RPMI8226 (cell line): ENCODE data around the gene ASIC1.

Experiments
- DNase-seq: peaks from one replicate; pipeline ENCODE4 v3.0.0-alpha.2; 2015

Gene ASIC1

DNA sequence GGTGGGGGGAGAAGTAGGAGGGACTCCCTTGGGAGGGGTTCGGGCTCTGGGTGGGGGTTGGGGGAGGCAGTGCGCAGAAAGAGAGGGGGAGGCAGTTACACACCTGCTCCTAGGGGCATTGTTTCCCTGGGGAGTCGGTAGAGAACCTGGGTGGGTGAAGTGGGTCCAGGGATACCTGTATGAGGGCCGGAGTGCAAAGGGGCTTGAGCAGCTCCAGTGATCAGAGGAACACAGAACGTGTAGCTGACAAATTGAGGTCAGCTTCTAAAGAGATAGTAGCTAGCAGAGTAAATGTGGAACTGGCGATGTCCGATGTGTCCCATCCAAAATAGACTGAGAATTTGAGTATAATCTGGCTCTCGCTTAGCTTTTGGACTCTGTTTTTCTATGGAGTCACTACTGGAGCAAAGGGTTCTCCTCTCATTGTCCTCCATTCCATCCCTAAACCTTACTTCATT is 28.2 kb downstream of the ASIC1 start:
- DNase-seq, result no peak

DNA sequence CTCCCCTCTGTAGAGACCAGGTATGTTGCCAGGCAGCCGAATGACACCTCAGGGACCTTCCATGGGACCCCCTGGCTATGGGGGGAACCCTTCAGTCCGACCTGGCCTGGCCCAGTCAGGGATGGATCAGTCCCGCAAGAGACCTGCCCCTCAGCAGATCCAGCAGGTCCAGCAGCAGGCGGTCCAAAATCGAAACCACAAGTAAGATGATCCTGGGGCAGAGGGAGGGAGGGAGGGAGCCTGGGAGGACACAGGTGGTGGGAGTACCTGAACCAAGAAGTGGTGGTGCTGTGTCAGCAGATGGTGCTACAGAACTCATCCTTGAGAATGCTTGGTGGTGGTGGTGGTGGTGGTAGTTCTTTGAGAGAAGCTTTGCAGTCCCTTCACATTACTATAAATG is 28.8 kb downstream of the ASIC1 start:
- peak; percentile 87 for DNase-seq

DNA sequence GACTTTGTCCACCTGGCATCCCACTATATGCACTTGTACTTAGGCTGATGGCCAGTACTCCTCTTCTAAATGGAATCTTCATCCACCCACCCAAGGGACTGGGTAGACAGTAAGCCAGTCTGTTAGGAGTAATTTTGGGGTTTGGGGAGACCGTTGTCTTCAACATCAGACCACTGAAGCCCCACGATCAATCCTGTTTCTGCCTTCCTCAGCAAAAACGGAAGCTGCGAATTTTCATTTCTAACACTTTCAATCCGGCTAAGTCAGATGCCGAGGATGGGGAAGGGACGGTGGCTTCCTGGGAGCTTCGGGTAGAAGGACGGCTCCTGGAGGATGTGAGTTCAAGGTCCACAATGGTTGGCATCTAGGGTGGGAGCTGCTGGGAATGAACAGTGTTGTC is 29.8 kb downstream of the ASIC1 start:
- no peak for DNase-seq

DNA sequence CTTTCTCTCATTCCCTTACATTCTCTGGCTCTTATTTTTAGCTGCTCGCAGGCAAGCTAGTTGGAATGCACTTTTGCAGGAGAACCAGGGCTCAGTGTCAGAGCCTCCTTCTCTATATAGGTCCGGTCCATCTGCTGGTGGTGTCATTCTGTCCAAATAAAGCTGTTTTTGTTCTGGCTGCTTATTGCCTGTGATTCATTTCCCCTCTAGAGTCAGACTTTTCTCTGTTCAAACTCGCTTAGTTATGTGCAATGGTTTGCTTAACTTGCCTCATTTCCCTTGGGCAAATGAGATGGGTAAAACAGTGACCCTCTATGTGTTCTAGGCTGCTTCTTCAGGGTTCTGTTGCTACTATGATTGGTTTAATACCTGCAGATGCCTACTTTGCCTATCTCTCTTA is 30.6 kb downstream of the ASIC1 start:
- no peak for DNase-seq

DNA sequence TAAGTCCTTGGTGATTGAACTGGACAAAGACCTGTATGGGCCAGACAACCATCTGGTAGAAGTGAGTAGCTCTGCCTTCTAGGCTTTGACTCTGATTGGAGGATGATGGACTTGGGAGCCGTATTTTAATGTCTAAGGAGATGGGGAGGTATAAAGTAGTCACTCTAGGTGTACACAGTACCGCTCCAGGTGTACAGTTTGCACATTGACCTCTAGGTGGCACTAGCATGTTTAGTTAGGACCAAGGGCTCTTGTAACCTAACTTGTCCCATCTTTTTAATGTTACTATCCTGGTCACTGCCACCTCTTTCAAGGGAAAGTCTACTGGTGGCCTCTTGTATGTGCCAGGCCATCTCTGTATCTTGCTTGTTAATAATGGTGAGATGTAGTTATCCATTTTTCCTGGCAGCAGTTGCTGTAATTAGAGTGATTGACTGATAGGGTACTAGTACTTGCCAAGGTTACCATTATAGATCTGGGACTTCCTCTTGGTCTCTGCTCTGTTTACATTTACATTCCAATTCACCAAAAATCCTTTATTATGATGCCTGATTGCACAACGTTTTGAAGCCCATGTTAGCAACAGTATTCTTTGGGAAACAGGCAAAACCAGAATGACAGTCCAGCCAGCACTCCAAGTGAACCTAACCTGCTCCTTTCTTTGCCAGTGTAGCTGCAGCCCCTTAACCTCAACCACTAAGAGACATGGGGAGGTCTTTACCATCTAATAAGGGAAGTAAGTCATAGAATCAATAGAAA is 31.4 kb downstream of the ASIC1 start:
- peak; percentile 80 for DNase-seq

DNA sequence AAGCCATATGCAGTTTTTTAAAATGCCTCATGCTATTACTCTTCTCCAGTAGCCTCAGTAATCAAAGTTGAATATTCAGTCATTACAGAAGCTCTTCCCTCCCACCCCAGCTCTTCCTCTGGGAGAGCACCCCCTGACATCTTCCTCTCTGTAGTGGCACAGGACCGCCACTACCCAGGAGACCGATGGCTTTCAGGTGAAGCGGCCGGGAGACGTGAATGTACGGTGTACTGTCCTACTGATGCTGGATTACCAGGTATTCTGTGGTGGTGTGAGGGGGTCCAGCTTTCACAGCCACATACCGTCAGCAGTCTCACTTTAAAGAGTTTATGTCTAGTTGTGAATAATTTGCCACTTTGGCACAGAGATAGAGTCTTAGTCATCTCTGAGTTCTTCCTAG is 32.3 kb downstream of the ASIC1 start:
- DNase-seq, result no peak

DNA sequence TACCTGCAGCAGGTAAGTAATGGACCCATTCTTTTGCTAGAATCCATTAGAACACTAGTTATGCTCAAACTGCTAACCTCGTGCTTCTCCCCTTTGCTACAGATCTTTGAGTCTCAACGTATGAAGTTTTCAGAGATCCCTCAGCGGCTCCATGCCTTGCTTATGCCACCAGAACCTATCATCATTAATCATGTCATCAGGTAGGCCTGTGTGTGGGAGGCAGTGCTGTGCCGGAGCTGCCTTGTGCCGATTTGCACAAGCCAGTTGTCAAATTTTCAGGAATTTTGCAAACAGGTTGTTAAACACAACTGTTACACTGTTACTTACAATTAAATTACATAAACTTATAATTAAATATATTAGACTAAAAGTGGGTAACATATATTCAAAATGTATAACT is 33.0 kb downstream of the ASIC1 start:
- no peak for DNase-seq

DNA sequence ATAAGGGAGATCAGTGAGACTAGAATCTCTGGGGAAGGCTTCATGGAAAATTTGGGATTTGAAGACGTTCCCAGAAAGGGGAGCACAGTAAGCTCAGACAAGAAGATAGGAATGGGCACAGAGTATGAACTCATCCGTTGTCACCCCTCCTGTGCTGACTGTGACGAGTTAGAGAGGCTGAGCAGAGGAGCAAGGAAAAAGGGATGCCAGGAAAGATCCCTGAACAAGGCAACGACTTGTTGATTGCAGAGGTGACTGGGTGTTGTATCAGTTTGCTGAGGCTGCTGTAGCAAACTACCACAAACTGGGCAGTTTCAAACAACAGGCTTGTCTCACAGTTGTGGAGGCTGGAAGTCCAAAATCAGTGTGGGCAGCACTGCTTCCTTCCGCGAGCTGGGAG is 40.6 kb downstream of the ASIC1 start:
- DNase-seq, result no peak

DNA sequence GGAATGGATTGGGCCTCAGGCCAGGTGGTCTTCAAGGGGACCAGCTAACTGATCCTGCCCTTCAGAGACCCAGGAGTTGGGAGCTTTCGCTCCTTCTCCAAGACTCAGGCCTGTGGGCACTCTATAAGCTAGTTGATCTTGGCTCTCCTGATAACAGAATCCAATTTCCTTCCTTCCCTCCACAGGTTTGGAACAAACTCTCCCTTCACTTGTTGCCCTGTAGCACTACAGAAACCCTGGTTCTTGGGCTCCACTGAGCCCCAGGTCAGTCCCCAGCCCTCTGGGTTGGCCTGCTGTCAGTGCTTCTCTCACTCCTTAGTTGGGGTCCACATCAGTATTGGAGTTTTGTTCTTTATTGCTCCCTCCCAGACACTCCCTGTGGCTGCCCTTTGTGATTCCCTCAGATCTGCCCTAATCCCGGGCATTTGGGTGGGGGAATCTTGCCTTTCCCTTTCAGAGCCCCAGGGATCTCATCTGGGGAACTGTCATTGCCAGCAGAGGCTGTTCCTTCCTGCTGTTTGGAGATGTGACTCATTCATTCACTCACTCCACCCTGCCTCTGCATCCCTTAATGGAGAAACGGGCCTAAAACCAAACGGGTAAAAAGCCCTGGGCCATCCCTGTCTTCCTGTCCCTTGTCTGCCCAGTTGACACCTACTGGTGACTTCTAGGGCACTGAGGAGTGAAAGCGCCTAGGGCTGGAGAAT is 42.1 kb downstream of the ASIC1 start:
- DNase-seq, result no peak

DNA sequence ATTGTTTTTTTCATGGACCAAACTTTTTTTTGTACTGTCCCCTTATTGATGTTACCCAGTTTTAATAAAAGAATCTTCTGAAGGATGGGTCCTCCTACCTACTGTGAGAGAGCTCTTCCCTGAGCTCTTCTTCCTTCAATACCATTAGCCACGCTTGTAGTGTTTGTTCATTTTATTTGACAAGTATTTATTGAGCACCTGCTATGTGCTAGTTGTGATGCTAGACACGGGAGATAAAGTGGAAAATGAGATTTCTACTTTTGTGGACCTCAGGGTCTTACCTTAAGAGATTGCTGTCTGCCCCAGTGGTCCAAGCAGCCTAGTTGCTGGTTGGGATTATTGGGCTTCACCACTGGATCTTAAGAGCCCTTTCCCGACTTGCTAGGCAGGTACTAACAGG is 43.2 kb downstream of the ASIC1 start:
- DNase-seq, result no peak

DNA sequence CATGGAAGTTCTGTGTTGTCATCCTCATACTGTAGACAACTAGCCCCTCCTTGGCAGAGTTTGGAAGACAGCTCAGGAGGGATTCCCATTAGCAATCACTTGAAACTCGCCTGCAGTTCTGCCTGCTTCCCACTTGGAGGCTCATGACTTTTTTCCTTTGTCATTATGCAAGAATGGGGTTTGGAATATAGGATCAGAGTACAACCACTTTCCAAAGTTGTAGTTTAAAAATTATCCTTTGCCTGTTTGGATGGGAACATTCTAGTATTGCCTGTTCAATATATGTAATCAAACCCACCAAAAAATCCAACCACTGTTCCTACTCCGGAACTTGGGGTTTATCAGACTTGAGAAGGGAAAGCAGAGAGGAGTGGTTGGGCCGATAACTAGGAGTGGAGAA is 44.3 kb downstream of the ASIC1 start:
- no peak for DNase-seq

DNA sequence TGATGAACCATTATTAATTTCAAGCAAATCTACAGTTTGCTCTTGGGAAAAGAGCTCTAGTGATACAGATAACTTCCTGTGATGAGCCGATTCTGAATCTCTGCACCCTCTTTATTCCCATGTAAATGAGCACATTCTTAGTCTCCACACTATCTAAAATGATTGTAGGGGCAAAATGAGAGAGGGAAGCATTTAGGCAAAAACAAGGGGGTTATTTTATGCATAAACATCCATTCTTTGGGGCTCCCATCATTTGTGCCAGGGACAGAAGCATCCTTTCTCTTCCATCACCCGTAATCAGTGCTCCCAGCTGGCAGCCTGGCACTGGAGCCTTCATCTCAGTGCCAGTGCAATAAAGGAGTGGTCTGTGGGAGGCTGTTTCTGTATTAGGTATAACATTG is 44.7 kb downstream of the ASIC1 start:
- DNase-seq, result no peak

DNA sequence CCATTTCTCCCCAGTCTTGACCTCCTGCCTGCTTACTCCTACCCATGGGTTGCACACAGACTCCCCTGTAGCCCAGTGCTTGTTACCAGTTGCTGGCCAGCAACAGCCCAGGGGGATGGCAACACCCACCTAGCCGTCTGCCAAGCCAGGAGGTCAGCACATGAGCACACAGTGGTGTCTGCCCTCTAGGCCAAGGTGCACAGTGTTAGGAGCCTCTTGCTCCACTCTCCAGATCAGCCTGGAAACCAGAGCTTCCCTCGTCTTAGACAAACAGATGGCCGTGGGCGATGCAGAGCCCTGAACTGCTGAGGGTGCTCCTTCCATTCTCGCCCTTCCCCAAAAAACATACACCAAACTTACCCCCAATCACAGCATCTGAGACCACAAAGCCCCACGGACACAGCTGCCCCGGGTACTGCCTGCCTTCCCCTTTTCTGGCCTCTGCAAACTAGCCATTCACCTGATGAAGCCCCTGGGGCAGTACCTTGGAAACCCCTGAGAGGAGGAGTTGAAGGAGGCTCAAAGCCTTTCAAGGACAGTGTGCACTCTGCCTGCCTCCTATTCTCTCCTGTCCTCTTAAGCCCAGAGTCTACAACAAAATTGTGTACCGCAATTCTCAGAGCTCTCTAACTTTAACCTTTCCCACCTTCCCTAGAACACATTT is 45.4 kb downstream of the ASIC1 start:
- DNase-seq, result no peak

DNA sequence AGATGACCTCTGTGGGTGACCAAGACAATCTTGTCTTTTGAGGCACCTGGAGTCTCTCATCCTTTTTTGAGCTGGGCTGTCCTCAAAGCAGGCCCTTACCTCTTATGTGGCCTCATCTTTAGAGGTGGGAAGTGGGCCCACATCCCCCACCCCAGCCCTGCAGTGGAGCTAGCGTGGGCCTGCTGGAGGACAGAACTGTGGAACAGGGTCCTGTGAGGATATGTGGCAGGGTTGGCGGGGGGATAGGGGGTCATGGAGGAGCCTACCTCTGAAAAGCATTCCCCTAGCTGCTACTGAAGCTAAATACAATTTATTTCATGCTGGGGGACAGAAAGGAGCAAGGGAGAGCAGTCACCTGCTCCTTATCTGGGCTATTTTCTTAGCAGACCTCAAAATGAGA is 46.0 kb downstream of the ASIC1 start:
- DNase-seq, result no peak

DNA sequence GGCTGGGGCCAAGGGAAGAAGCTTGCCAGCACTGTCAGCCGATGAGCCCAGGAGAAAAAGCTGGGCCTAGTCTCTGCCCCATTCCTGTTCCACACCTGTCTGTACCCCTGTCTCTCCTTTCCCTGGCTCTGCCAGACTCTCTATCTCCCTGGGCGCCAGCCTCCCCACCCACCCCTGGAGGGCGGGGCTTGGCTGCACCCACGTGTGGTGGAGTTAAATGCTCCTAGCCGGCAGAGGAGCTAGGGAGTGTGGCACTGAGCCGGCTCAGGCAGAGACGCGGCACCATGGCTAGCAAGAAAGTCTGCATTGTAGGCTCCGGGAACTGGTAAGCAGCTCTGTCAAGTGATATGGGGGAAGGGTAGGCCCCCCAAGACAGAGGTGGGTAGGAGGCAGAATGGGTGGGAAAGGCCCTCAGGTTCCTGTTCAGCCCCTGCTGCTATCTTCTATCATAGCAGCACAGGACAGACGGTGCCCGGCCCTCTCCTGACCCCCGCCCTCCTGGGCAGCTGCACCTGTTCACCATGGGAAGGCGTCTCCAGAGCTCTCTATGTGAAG is 46.4 kb downstream of the ASIC1 start, which contains the start of gene GPD1:
GPD1 (plus strand) TSS at position 242 of the 555 bp plus-strand sequence; CDS start at position 285, 43 bp downstream.
- peak; percentile 92 for DNase-seq

DNA sequence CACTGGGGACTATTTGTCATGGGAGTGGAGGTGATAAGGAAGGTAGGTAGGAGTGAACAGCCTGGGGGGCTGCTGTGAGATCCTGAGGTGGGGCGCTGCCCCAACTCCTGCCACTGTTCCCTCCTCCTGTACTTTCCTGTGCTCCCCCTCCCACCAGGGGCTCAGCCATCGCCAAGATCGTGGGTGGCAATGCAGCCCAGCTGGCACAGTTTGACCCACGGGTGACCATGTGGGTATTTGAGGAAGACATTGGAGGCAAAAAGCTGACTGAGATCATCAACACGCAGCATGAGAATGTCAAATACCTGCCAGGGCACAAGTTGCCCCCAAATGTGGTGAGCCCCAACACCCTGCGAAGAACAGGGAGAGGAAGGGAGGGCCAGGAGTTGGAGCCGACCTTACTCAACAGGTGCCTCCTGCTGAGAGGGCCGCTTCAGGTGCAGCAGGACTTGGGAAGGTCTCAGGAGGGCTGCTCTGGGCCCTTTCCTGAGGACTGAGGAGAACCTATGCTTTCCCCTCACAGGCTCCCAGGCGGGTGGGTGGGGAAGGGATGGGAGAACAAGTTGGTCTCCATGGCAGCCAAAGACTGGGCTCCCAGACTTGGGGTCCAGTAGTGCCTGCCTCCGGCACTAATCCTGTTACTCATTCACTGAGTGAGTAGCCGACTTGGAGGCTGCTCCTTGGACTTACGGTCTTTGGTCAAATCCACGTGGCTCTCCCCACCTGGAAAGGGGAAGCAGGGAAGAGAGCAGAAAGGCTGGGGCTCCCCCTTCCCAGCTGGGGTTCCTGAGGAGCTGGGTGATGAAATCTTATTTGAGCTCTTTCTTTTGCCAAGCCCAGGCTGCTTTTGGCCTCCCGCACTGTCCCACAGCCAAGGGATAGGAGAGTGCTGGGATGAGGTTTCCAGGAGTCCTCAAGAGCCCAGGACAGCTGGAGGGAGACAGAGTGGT is 47.3 kb downstream of the ASIC1 start:
- DNase-seq, result no peak

DNA sequence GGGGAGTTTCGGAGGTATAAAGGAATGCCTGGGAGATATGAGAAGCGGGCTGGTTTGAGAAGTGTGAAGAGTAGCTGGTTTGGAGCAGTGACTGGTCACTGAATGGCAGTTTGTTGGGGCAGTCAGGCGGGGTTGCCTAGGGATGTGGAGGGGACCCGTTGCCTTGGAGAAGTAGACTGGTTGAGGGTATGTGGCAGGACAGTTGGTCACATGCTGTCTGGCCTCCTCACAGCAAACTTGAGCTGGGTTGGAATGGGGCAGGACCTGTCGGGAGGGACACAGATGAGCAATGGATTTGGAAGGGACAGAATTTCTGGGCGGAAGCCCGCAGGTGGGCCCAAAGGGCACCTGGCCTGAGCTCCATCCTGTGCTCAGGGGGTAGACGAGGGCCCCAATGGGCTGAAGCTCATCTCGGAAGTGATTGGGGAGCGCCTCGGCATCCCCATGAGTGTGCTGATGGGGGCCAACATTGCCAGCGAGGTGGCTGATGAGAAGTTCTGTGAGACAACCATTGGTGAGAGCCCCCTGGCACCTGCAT is 48.6 kb downstream of the ASIC1 start:
- no peak for DNase-seq

DNA sequence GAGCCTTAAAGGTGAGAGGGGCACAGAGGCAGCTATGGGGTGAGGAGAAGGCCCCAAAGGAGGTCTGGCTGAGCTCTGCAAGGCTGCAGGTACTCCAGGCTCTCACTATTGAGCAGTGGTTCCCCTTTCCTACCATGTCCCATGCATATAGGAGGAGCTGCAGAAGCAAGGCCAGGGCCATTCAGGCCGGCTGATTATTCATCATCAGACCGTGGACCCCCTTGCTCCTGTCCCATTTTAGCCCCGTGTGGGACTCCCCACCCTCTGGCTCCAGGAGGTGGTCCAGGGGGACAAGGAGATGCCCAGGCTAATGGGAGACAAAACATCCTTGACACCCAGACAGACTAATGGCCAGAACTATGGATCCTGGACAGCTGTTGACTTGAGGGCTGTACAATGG is 49.5 kb downstream of the ASIC1 start:
- DNase-seq, result no peak

DNA sequence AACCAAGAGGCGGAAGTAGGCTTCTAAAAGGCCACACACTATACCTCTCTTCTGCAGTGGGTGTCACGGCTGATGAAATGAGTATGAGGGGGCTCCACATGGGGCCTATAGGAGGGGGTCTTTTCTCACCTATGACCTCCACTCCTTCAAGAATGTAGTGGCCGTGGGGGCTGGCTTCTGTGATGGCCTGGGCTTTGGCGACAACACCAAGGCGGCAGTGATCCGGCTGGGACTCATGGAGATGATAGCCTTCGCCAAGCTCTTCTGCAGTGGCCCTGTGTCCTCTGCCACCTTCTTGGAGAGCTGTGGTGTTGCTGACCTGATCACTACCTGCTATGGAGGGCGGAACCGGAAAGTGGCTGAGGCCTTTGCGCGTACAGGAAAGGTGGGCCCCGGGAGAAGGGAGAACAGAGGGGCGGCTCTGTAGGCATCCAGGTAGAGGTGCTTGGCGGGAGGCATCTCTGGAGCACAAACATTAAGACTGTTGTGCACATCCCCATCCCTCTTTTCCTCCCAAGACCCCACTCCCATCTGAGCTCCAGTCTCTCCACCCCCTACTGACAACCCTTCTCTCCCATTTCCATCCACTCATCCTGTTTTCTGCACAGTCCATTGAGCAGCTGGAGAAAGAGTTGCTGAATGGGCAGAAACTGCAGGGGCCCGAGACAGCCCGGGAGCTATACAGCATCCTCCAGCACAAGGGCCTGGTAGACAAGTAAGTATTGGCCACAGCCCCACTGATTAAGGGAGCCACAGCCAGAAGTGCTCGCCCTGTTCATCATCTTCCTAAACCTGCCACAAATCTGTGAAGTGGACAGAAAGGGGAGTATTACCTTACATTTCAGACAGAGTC is 50.2 kb downstream of the ASIC1 start:
- DNase-seq, result no peak

DNA sequence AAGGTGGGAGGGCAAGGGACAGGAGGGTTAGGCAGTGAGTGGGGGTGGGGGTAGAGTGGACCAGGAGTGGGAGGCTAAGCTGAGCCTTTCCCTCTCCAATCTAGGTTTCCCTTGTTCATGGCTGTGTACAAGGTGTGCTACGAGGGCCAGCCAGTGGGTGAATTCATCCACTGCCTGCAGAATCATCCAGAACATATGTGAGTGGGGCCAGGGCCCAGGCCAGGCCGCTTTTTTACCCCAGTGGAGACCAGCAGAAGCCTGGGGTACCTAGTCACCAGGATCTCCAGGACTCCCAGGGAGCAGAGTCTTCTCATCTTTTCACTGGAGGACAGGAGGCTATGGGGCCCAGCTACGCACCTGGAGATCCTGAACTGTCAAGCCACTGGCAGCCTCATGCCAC is 51.9 kb downstream of the ASIC1 start:
- peak; percentile 13 for DNase-seq

DNA sequence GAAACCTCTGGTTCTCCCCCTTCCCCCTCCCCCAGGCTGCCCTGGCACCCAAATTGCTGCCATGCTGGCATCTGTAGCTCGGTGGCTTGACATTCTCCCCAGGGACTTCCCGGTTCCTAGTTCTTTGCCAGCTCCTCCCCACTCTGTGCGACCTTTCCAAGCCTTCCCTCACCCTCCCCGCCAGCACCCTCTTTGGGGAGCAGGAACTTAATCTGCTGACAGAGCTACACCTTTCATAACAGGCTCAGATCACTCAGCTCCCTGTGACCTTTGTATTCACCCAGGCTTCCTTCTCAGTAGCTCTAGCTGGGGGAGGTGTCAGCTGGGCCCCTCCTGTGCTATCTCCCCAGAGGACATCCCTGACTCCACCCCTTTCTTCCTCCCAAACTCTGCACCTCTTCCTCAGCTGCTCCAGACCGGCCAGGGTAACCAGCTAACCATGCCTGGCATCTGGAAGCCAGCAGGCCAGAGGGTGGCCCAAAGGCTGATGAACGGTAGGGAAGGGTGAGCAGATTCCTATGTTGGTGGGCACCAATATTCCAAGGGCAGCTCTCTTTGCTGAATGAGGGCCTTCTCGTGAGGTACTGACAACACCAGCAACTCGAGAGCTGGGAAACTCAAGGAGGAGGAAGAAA is 52.8 kb downstream of the ASIC1 start:
- DNase-seq, result peak; percentile 90
